Right renal pelvis (tissue), 4 donors: ENCODE measurements around the gene ATP1A4. TPM values are rescaled to one million over a fixed set of nuclear protein-coding genes. Genes with fewer than 3 reads are reported as not detected.
"Not testable (repeated sequence)": the region's sequence is repeated elsewhere in the genome, so short reads cannot be mapped to it uniquely, and the experiment has no call there.

Experiments used
- DNase-seq, 4 donors: peaks; one replicate each; pipeline ENCODE4 v3.0.0-alpha.2; 2013; ENCODE audit warnings: low read depth in 4 of 4, low spot score in 3 of 4, missing footprints in 1 of 4
- polyA plus RNA-seq, 4 donors: library from polyadenylated mRNA; unstranded; fragments of 120-200 nt; gene quantifications; one replicate each; pipeline ENCODE4 v1.2.1, GENCODE V29; 2013; ENCODE audit not compliant: insufficient read length in 4 of 4

ATP1A4 gene
- polyA plus RNA-seq, 4 donors: 0.06 to 1.2 (median 0.71) TPM; not detected in 1

- DNase-seq: no peak
Measured at GRCh38 chr1:160122978-160123495, 28.4 kb upstream of the ATP1A4 start.

DNA sequence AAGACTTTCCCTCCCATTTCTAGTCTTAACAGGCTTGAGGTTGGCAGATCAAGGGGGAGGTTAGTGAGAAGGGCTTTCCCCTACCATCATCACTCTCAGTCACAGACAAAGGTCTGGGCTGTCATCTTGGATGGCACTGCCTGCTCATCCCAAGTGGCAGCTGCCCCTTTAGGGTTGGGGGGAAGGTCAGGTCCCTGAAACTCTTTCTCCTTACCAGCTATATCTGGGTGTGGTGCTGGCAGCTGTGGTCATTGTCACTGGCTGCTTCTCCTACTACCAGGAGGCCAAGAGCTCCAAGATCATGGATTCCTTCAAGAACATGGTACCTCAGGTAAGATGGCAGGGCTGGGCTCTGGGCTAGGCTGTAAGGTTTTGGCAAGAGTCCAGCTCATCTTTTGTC is 27.7 kb upstream of the ATP1A4 start:
- no peak for DNase-seq

DNA sequence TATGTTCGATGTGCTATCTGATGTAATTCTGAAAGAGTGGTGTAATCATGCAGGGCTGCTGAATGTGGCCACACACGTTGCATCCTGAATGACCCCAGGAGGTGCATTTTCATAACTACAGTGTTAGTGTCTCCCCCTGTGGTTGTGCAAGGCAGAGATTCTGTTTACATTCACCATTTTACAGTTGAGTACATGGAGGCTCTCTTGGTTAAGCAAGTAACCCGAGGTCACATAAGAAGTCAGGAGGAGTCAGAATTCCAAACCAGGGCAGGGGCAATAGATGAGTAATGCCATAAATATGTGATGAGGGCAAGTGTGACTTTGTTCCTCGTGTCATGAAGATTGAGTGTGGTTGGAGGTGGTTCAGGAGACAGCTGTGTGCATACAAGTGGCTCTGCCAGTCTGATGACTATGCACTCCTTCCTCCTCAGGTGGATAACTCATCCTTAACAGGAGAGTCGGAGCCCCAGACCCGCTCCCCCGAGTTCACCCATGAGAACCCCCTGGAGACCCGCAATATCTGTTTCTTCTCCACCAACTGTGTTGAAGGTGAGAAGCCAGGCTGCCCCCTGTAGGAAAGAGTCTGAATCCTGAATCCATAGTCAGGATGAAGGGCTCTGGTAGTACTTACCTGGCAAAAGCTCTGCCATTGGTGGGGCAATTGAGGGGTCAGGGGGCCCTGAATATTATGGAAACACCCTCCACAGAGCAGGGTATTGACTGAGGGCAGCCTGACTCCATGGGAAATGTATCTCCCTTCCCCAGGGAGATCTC is 26.5 kb upstream of the ATP1A4 start:
- no peak for DNase-seq

DNA sequence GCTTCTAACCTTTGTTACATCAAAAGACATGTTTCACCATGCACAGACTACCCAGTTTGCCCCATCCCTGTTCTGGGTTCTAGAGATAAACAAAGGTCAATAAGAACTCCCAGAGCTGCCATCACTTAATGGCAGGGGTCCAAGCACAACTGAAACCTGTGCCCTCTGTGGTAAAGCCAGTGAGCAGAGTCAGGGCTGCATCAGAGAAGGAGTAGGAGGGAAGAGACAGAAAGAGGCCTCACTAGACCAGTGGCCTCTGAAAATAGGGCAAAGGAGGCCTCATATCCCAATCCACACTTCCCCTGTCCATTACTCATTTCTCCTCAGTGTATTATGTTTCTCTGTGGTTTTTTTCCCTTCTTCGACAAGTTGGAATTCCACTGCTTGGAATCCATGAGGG is 25.7 kb upstream of the ATP1A4 start:
- DNase-seq: no peak

DNA sequence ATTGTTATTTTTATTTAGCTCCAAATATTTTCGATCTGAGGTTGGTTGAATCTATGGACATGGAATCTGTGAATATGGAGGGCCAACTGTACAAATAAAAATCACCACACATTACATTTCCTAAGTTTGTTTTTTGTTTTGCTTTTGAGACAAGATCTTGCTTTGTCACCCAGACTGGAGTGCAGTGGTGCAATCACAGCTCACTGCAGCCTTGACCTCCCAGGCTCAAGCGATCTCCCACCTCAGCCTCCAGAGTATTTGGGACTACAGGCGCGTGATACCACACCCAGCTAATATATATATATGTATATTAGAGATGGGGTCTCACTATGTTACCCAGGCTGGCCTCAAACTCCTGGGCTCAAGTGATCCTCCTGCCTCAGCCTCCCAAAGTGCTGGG is 25.1 kb upstream of the ATP1A4 start:
- DNase-seq: not testable (repeated sequence)

- no peak for DNase-seq
Measured at GRCh38 chr1:160127381-160127780, 24.0 kb upstream of the ATP1A4 start.

DNA sequence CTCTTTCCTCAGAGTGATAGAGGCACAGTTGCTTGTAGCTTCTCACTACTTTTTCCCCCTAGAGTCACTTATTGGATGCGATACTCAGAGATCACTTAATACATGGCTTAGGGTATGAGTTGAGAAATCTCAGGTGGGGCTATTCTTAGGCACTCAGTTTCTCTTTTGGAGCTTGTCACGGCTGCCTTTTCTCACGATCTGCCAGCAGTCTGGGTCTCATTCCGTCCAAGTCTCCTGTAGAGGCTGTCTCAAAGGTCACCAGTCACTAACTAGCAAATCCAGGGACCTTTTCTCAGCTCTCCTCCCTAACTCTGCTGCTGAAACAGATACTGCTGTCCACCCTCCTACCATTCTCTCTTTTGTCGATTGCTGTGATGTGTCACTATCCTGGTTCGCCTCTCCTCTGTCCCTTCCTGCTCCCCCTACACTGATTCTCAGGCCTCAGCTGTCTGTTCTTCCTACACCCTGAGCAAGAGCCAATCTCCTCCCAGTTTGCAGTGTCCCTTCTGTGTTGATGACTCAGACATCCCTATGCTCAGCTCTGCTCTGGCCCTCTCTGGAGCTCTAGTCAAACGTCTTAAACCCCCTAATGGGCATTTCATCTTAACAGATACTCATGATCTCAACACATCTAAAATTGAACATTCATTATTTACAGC is 23.4 kb upstream of the ATP1A4 start:
- DNase-seq: no peak

DNA sequence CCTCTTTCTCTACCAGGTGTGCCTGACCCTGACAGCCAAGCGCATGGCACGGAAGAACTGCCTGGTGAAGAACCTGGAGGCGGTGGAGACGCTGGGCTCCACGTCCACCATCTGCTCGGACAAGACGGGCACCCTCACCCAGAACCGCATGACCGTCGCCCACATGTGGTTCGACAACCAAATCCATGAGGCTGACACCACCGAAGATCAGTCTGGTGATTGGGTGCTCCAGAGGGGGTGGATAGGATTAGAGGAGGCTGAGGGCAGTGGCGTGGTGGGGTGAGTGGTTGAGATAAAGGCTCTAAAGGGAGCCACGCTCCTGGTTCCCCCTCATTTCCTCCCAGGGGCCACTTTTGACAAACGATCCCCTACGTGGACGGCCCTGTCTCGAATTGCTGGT is 22.8 kb upstream of the ATP1A4 start:
- DNase-seq: no peak

DNA sequence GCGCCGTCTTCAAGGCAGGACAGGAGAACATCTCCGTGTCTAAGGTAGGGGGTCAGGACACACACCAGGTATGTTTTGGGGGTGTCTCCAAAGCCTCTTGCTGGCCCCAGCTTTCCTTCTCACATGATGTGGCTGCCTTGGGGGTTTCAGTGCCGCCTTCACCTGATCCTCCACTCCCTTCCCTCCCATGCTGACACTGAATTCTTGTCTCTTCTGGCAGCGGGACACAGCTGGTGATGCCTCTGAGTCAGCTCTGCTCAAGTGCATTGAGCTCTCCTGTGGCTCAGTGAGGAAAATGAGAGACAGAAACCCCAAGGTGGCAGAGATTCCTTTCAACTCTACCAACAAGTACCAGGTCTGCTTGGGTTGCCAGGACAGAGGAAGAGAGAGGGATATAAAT is 22.4 kb upstream of the ATP1A4 start:
- DNase-seq: no peak

GRCh38 chr1:160129558-160129957 is 21.8 kb upstream of the ATP1A4 start:
- no peak for DNase-seq

GRCh38 chr1:160129966-160130365 is 21.4 kb upstream of the ATP1A4 start:
- no peak for DNase-seq

DNA sequence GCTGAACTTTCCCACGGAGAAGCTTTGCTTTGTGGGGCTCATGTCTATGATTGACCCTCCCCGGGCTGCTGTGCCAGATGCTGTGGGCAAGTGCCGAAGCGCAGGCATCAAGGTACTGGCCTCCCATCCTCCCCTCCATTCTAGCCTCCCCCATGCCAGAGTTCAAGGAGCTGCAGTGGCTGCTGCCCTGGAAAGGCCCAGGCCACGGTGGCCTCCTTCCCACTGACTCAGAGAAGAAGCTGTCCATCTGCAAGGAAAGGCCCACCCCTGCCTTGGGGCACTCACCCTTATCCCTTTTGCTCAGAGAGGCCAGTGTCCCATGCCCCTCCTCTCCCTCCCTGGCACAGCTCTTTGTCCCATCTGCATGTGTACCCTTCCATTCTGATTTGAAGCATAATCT is 20.9 kb upstream of the ATP1A4 start:
- DNase-seq: no peak

DNA sequence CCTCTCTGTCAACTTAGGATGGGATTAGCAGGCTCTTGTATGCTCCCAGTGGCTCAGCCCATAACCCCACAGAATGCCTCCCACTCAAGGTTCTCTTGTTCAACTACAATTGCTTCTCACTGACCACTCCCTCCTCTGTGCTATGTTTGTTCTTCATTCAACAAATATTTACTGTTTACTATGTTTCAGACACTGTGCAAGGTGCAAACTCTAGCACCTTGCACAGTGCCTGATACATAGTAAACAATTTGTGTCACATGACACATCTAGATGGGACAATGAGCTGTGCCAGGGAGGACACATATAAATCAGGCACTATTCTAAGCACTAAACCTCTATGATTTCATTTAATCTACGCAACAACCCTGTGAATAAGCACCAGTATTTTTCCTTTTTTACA is 20.5 kb upstream of the ATP1A4 start:
- DNase-seq: no peak

GRCh38 chr1:160131803-160132565 is 19.4 kb upstream of the ATP1A4 start:
- no peak for DNase-seq

- DNase-seq: no peak
Measured at GRCh38 chr1:160133990-160134770, 17.2 kb upstream of the ATP1A4 start.

- no peak for DNase-seq
Measured at GRCh38 chr1:160134791-160135572, 16.4 kb upstream of the ATP1A4 start.

- DNase-seq: no peak
Measured at GRCh38 chr1:160136121-160136925, 15.1 kb upstream of the ATP1A4 start.

GRCh38 chr1:160136926-160137200 is 14.5 kb upstream of the ATP1A4 start:
- no peak for DNase-seq

- no peak for DNase-seq
Measured at GRCh38 chr1:160137216-160137862, 14.1 kb upstream of the ATP1A4 start.
